ENCODE measurements around the gene HRCT1.

HRCT1 gene

GRCh38 chr9:35917261-35917660, 11.3 kb downstream of the HRCT1 start:
- no peak for TF ChIP-seq CTCF (IDR thresholded peaks at IDR 0.05)

DNA sequence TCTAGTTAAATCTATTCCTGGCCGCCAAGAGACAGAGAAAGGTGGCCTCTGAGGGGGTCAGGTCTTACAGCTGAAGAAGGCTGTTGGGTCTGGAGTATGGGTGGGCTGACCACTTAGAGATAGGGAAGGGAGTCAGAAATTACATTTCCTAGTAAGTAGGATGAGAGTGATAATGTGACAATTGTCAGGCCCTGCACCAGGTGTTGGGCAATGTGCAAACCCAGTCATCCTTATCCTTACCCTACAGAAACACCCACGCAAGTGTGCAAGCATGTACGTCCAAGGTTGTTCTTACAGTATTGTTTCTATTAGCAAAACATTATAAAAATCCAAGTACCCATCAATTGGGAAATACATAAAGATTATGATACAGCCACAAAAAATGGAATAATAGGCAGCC, 12.8 kb downstream of the HRCT1 start:
- TF ChIP-seq CTCF (IDR thresholded peaks at IDR 0.05), result no peak

DNA sequence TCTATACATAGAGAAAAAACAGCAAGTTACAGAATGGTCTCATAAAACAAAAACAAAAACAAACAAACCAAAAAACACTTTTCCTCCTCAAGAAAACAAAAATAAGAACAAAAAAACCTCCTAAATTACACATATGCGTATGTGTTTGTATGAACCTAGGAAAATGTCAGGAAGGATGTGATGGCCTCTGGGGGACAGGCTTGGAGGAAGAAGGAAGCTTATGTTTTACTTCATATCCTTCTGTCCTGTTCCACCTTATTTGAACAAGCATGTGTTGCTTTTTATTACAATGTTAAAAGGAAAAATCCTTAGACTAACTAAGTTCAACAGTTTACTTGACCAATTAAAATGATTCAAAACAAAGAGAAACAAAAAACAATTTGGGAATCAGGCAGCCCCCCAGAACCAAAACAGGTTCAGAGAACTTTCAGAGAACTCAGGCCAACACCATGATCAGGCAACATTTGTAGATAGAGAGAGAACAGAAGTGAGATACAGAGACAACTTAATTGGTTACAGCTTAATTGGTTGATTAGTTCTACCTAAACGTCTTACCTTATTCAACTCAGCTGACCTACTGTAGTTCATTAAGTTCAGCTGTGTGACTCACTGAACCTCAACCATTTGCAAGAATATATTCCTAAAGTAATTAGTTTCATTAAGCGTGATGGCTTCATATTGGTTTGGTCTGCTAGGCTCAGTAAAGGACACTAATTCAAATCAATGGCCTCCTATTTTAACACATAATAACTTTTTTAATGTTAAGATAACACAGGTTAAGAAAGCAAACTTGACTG, 13.4 kb downstream of the HRCT1 start:
- no peak for TF ChIP-seq CTCF (IDR thresholded peaks at IDR 0.05)

DNA sequence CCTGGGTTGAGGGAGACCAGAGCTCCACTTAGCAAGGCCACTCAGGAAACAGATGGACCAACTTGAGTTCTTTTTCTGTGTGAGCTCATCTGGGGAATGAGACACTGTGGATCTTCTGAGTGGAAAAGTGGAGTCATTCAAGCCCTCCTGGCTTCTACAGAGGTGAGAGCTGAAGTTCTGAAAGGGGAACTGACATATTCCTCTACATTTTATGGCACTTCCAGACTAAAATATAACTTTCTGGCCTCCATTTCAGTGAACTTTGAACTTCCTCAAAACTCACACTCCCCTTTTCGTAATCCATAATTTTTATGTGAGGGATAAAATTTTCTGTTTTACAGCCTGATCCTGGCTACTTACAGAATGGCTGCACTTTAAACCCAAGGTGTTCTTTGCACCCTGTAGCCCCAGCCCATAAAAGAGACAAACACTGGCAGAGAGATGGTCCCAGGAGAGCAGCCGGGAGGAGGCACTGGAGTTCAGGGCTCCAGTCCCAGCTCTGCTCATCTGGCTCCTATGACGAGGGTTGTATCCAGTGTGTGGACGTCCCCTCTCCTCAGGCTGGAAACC, 14.1 kb downstream of the HRCT1 start:
- TF ChIP-seq CTCF (IDR thresholded peaks at IDR 0.05), result no peak

- no peak for TF ChIP-seq CTCF (IDR thresholded peaks at IDR 0.05)
Observed at GRCh38 chr9:35923598-35923926, 17.6 kb downstream of the HRCT1 start.

- TF ChIP-seq CTCF (IDR thresholded peaks at IDR 0.05), result no peak
Observed at GRCh38 chr9:35923927-35924763, 18.1 kb downstream of the HRCT1 start.

DNA sequence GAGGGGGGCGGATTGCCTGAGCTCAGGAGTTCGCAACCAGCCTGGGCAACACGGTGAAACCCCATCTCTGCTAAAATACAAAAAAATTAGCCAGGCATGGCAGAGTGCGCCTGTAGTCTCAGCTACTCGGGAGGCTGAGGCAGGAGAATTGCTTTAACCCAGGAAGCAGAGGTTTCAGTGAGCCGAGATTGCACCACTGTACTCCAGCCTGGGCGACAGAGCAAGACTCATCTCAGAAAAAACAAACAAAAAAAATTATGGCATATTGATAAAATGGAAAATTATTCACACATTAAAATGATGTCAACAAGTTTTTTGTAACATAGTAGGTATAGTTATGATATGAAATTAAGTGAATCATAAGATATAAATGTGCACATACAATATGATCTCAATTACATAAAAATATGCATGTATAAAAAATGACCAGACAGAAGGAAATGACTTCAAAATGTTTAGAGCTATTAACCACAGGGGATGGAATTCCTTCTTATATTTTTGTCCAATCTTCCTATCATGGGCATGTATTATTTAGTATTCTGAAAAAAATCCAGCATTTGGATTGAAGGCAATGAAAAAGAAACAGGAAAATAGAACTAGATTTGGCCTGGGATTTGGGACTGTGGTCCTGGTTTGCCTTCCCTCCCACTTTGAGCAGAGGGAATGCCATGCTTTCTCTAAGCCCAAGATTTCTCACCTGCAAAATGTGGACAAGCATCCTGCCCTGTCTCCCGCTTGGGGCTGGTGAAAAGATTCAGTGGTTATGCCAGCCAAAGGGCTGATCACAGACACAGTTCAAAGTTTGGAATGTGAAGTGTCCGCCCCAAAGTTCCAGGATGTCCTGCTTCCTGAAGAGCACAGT, 22.8 kb downstream of the HRCT1 start:
- no peak for TF ChIP-seq CTCF (IDR thresholded peaks at IDR 0.05)

Data from LNCAP (cell line).